ENCODE results near the gene KCNH5.
"Not testable (repeated sequence)": the region's sequence is repeated elsewhere in the genome, so short reads cannot be mapped to it uniquely, and the experiment has no call there.

The KCNH5 gene

GRCh38 chr14:62886461-62886860 lies 158.8 kb downstream of the KCNH5 start:
- DNase-seq = no peak

DNA sequence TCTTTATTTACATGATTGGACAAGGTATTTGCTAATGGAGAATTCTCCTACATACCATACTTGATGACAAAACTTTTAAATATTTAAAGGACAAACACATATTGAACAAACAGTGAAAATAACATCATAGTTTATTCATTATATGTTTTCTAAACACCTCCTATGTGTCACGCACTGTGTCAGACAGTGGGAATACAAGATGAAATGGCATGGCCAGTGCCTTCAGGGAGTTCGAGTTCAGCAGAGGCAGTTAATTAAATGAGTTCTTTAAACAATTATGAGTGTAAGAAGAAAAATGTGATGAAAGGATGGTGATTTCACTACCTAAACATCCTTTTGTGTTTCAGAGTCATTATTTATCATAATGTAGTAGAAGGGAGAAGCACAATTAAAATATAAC lies 159.8 kb downstream of the KCNH5 start:
- no peak for DNase-seq

DNA sequence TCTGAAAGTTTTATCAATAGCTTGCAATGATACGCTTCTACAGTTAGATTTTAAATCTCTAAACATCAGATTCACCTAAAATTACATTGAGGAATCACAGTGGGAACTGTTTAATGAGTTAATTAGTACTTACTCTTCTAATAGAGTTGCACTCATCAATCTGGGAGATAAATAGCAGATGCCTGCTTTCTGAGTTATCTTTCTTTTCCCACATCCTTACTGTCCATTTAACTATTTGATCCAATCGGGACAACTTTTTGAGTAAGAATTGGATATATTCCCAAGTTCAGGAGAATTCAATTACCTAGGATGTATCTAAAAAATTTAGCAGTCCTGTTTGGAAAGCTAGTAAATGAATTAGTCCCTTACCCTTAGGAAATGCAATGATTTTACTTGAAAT lies 162.3 kb downstream of the KCNH5 start:
- DNase-seq = no peak

DNA sequence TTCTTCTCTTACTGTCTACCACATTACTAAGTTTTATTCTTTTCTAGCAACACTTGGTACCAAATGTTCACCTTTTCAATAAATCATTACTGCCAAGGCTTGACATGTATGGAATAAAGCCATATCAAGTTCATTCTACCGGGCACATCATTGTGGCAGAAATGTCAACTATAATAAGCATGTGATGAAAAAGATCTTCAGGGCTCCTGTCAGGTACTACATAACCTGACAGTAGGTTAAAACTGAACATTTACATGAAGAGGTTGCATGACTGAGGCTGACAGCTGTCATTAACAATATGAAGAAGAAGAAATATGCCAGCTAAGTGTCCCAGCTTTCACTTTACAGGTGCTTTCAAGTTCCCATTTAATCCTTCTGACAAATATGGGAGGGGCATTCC lies 178.9 kb downstream of the KCNH5 start:
- DNase-seq = no peak

GRCh38 chr14:62864588-62864987 lies 180.7 kb downstream of the KCNH5 start:
- no peak for DNase-seq

- DNase-seq = not testable (repeated sequence)
Measured at GRCh38 chr14:62858011-62858410, 187.2 kb downstream of the KCNH5 start.

GRCh38 chr14:62854951-62855350 lies 190.3 kb downstream of the KCNH5 start:
- no peak for DNase-seq

- DNase-seq = no peak
Measured at GRCh38 chr14:62847168-62847567, 198.1 kb downstream of the KCNH5 start.

DNA sequence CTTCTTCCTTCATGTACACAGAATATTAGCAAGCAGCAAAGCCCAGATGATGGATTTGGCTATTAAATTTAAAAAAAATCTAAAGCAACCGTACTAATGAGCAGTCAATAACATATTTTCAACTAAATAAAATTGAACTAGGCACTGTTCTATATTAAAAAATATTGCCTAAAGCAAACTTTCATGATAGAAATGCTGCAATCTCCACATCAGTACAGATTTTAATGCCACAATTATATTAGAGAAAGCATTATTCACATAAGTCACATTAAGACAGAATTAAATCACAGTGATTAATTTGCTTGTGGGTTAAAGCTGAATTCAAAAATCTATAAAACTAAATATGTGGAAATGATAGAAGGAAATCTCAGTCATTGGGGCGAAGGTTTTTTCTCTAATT lies 200.7 kb downstream of the KCNH5 start:
- DNase-seq = no peak

GRCh38 chr14:62824086-62824485 lies 221.2 kb downstream of the KCNH5 start:
- no peak for DNase-seq

DNA sequence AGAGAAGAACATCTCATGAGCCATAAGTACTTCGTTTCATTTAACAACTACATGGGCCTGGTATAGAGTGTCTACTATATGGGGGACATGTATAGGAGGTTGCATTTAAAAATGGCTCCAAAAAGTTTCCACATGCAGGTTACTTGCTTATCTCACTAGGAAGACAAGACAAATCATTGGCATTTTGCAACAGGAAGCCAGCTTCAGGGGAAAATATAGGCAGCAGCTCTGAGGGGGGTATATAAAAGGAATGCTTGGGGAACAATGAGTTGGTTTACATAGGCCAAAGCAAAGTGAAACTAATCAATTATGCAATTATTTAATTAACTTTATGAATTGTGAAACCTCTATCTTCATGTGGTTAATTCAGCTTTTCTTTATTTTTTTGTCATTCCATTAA lies 225.3 kb downstream of the KCNH5 start:
- DNase-seq = no peak

DNA sequence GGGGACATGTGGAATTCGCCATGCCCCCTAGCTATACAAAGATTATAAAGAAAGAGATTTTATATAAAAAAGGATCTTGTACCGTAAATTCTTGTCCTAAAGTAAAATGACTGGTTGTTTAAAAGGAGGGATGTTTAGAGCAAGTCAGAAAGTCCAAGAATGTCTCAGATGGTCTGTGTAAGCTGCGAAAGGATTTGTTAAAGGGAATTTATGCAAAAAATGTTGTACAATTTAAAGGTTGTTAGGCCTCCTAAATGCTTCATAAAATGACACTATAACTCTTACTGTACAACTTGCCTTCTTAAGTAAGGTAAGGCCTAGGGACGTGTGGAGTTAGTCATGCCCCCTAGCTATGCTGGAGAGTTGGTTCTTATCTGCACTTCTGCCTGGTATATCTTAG lies 237.6 kb downstream of the KCNH5 start:
- no peak for DNase-seq

GRCh38 chr14:62800577-62800976 lies 244.7 kb downstream of the KCNH5 start:
- no peak for DNase-seq

GRCh38 chr14:62796431-62796830 lies 248.8 kb downstream of the KCNH5 start:
- DNase-seq = no peak

DNA sequence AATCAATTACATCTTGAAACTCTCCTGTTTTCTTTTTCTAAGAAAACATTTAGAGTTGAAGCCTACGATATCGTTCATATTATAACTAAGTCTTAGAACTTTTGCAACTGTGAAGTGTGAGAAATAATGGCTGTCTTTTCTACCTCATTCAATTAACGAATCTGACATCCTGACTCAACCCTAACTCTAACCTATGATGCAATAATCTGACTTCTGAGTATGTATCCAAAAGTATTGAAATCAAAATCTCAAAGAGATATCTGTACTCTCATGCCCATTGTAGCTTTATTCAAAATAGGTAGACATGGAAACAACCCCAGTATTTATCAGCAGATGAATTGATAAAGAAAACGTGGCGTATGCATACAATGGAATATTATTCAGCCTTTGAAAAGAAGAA lies 252.7 kb downstream of the KCNH5 start:
- no peak for DNase-seq

- DNase-seq = not testable (repeated sequence)
Measured at GRCh38 chr14:62781328-62781727, 263.9 kb downstream of the KCNH5 start.

DNA sequence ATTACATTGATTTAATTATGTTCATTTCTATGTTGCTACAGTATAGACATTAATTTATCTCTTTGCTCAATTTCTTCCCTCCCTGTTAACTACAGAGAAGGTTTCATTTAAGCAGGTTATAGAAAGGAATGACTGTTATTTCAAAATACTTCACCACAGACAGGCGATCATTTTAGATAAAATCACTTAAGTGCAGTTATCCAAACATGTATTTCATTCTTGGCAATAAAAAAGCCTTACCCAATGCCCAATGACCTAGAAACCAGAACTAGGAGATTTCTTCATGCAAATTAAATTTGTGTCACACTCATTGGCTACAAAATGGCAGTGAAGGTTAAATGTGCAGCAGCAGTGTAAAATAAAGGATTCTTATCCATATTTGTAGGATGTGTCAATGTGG lies 266.4 kb downstream of the KCNH5 start:
- DNase-seq = no peak

- no peak for DNase-seq
Measured at GRCh38 chr14:62778310-62778709, 266.9 kb downstream of the KCNH5 start.

DNA sequence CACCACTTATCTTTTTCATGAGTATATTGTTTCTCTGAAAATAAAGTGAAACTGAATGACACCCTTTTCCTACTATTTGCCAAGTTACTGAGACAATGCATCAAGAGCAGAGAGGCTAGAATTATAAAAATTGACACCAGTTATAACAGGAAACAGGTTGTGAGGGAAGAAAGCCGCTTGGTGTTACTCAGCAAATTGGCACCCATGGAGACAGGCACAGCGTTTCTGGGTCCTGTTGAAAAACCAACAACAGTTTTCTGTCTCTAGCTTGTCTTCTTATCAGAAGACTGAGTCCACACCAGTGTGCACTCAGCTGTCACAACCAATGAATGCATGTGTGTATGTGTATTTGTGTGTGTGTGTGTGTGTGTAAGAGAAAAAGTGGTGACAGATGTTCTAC lies 267.7 kb downstream of the KCNH5 start:
- DNase-seq = no peak

DNA sequence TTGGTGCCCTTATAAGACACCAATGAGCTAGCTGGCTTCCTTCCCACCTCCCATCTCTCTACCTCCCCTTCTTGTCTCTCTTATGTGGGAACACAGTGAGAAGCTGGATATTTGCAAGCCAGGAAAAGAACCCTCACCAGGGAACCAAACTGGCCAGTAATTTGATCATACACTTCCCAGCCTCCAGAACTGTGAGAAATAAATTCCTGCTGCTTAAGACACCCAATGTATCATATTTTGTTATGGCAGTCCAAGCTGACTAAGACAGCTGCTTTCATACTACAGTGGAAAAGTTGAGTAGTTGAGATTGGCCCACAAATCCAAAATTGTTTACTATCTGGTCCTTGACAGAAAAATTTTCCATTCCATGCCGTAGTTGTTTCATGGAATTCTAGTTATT lies 269.0 kb downstream of the KCNH5 start:
- DNase-seq = no peak

GRCh38 chr14:62768753-62769152 lies 276.5 kb downstream of the KCNH5 start:
- no peak for DNase-seq

- DNase-seq = no peak
Measured at GRCh38 chr14:62763951-62764350, 281.3 kb downstream of the KCNH5 start.

GRCh38 chr14:62759796-62760195 lies 285.5 kb downstream of the KCNH5 start:
- no peak for DNase-seq

GRCh38 chr14:62746881-62747280 lies 298.4 kb downstream of the KCNH5 start:
- not testable (repeated sequence) for DNase-seq

- no peak for DNase-seq
Measured at GRCh38 chr14:62745496-62745895, 299.8 kb downstream of the KCNH5 start.

GRCh38 chr14:62743560-62743959 lies 301.7 kb downstream of the KCNH5 start:
- DNase-seq = no peak
